ENCODE data around the gene TRIM44. TPM values are rescaled to one million over a fixed set of nuclear protein-coding genes. Genes with fewer than 3 reads are reported as not detected.
"Not testable (repeated sequence)": the region's sequence is repeated elsewhere in the genome, so short reads cannot be mapped to it uniquely, and the experiment has no call there.

TRIM44 gene
- total RNA-seq, 1 experiment from 2014 or later: 16.3 TPM

DNA sequence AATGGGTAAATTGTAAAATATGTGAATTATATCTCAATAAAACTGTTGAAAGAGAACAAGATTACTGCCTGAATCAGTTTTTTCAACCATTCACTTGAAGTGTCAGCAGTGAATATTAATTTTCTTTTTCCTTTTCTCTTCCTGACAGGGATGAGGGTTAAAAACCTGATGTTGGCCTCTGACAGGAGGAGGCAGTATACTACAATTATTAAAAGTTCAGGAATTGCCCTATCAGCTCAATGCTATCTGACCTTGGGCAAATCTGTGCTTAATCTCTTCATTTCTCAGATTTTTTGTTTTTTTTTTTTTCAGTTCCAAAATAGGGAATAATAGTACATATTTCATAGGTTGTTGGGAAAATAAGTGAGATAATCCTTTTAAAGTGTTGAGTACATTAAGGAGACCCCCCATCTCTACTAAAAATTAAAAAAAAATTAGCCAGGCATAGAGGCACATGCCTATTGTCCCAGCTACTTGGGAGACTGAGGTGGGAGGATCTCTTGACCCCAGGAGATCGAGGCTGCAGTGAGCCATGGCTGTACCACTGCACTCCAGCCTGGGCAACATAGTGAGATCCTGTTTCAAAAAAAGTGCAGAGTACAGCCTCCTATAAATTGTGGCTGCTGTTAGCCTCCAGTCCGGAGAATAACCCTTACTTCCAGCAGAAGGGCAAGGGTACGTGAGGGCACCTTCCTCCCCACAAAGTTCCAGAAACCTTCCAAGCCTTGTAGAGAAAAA is 48.8 kb downstream of the TRIM44 start:
- H3K4me1 ChIP-seq (ENCODE audit: low read length): no peaks in the 10 kb centered on the region
- H3K27ac ChIP-seq (ENCODE audit: low read length): no peak overlapping the region
- DNase-seq: no peak
- no peak overlapping the region for H3K4me2 ChIP-seq (ENCODE audit: low read depth, low read length, poor library complexity, severe bottlenecking)
- no peak overlapping the region for H3K9ac ChIP-seq (ENCODE audit: low read length)
- no peaks in the 10 kb centered on the region for H3K36me3 ChIP-seq (ENCODE audit: insufficient read depth, low read length)
- no peak overlapping the region for H2AFZ ChIP-seq (ENCODE audit: low read length)
- no peaks in the 10 kb centered on the region for H3K27me3 ChIP-seq (ENCODE audit: low read length)
- H3K4me3 ChIP-seq (ENCODE audit: low read length): no peak overlapping the region
- H3K79me2 ChIP-seq (ENCODE audit: low read length): no peaks in the 10 kb centered on the region
- no peaks in the 10 kb centered on the region for H3K9me3 ChIP-seq (ENCODE audit: low read length)
- peaks cover 21% of the 10 kb centered on the region; the same call in 1 of the 2 replicates for H4K20me1 ChIP-seq (ENCODE audit: insufficient read depth, low read depth, low read length)
- H3K9me2 ChIP-seq (replicated peaks; ENCODE audit: insufficient read depth, low read length): no peaks in the 10 kb centered on the region

DNA sequence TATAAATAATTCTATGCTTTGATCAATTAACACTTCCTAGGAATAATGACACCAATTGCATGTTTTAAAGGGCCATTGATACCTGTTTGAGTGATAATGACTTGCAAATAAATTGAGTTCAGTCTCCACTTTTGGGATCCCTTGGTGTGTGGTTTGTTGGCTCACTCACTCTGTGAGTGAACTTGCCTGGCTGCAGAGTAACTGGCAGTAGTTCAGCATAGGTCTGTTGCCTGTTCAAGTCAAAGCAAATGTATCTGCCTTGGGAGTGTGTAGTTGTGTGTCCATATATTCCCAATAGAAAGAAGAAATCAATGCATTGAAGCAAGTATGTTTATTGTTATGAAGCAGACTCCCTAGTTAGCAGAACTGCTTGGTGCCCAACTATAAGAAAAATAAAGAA is 49.3 kb downstream of the TRIM44 start:
- no peak overlapping the region for H3K9ac ChIP-seq (ENCODE audit: low read length)
- H3K27me3 ChIP-seq (ENCODE audit: low read length): no peaks in the 10 kb centered on the region
- H3K27ac ChIP-seq (ENCODE audit: low read length): no peak overlapping the region
- H3K4me2 ChIP-seq (ENCODE audit: low read depth, low read length, poor library complexity, severe bottlenecking): no peak overlapping the region
- no peak overlapping the region for H2AFZ ChIP-seq (ENCODE audit: low read length)
- H3K79me2 ChIP-seq (ENCODE audit: low read length): no peaks in the 10 kb centered on the region
- no peaks in the 10 kb centered on the region for H3K4me1 ChIP-seq (ENCODE audit: low read length)
- H3K4me3 ChIP-seq (ENCODE audit: low read length): no peak overlapping the region
- H3K9me2 ChIP-seq (replicated peaks; ENCODE audit: insufficient read depth, low read length): no peaks in the 10 kb centered on the region
- DNase-seq: no peak
- peaks cover 27% of the 10 kb centered on the region; the same call in 1 of the 2 replicates for H4K20me1 ChIP-seq (ENCODE audit: insufficient read depth, low read depth, low read length)
- H3K9me3 ChIP-seq (ENCODE audit: low read length): no peaks in the 10 kb centered on the region
- no peaks in the 10 kb centered on the region for H3K36me3 ChIP-seq (ENCODE audit: insufficient read depth, low read length)

DNA sequence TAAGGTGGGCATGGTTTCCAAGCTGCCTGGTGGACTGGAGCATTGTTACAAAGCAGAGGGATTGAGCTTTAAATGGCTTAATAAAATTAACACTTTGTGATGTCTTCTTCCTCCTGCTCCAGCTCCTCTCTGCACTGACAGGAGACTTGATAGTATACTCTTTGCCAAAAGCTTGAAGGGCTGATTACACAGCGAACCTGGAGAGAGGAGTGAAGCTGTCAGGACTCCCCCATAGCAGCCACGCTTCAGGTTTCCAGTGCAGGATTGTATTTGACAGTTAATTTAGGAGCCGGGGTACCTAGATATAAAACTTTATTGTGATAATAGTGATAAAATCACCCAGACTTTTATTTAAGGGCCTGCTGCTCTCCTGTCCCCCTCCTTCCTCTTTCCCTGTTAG is 50.0 kb downstream of the TRIM44 start:
- no peak overlapping the region for H3K27ac ChIP-seq (ENCODE audit: low read length)
- peaks cover 28% of the 10 kb centered on the region; the same call in 1 of the 2 replicates for H4K20me1 ChIP-seq (ENCODE audit: insufficient read depth, low read depth, low read length)
- no peaks in the 10 kb centered on the region for H3K79me2 ChIP-seq (ENCODE audit: low read length)
- H3K4me2 ChIP-seq (ENCODE audit: low read depth, low read length, poor library complexity, severe bottlenecking): no peak overlapping the region
- H3K4me1 ChIP-seq (ENCODE audit: low read length): peaks cover 4% of the 10 kb centered on the region
- no peak overlapping the region for H2AFZ ChIP-seq (ENCODE audit: low read length)
- no peaks in the 10 kb centered on the region for H3K27me3 ChIP-seq (ENCODE audit: low read length)
- no peak for DNase-seq
- no peaks in the 10 kb centered on the region for H3K36me3 ChIP-seq (ENCODE audit: insufficient read depth, low read length)
- no peak overlapping the region for H3K9ac ChIP-seq (ENCODE audit: low read length)
- no peak overlapping the region for H3K4me3 ChIP-seq (ENCODE audit: low read length)
- H3K9me2 ChIP-seq (replicated peaks; ENCODE audit: insufficient read depth, low read length): no peaks in the 10 kb centered on the region
- H3K9me3 ChIP-seq (ENCODE audit: low read length): no peaks in the 10 kb centered on the region

DNA sequence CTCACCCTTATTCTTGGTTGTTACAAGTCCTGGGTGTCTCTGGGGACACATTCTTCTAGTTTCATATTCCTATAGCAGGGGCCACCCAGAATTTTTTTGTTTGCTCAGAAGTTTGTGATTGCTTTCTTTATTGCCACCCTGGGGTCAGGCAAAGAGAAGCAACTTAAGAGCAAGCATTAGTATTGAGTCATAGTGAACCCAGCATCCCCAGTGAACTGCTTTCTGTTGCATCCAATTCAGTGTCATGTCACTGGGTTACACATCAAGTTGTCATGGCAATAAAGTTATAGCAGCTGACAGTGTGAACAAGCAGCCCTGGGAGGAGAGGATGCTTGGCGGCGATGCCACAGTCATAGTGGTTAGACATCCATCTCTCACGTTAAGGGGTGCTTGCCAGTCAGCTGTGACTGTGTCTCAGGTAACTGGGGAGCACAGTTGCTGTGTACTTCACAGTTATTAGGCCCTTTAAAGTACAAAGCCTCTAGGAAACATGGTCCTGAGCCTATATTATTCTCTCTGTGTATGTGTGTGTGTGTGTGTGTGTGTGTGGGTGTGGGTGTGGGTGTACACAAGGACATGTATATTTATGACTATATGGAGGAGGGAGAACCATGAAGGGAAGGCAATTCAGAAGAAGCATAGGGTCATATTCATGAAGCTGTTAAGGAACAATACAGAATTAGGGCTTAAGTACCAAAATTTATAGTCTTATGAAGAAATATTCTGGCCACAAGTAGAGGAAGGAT is 52.5 kb downstream of the TRIM44 start:
- no peak overlapping the region for H3K4me3 ChIP-seq (ENCODE audit: low read length)
- H3K4me1 ChIP-seq (ENCODE audit: low read length): peaks cover 5% of the 10 kb centered on the region
- no peak overlapping the region for H3K9ac ChIP-seq (ENCODE audit: low read length)
- no peaks in the 10 kb centered on the region for H3K9me3 ChIP-seq (ENCODE audit: low read length)
- H3K4me2 ChIP-seq (ENCODE audit: low read depth, low read length, poor library complexity, severe bottlenecking): no peak overlapping the region
- no peaks in the 10 kb centered on the region for H3K27me3 ChIP-seq (ENCODE audit: low read length)
- H3K36me3 ChIP-seq (ENCODE audit: insufficient read depth, low read length): no peaks in the 10 kb centered on the region
- no peak for DNase-seq
- peaks cover 23% of the 10 kb centered on the region; the same call in 1 of the 2 replicates for H4K20me1 ChIP-seq (ENCODE audit: insufficient read depth, low read depth, low read length)
- H3K9me2 ChIP-seq (replicated peaks; ENCODE audit: insufficient read depth, low read length): no peaks in the 10 kb centered on the region
- H3K79me2 ChIP-seq (ENCODE audit: low read length): peaks cover 6% of the 10 kb centered on the region
- no peak overlapping the region for H3K27ac ChIP-seq (ENCODE audit: low read length)
- H2AFZ ChIP-seq (ENCODE audit: low read length): no peak overlapping the region

DNA sequence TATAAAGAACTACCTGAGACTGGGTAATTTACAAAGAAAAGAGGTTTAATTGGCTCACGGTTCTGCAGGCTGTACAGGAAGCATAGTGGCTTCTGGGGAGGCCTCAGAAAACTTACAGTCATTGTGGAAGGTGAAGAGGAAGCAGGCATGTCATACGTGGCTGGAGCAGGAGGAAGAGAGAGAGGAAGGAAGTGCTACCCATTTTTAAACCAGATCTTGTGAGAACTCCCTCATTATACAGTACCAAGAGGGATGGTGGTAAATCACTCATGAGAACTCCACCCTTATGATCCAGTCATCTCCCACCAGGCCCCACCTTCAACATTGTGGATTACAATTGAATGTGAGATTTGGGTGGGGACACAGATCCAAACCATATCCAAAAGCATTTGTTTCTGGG is 53.1 kb downstream of the TRIM44 start:
- not testable (repeated sequence) for H3K4me2 ChIP-seq (ENCODE audit: low read depth, low read length, poor library complexity, severe bottlenecking); H3K9ac ChIP-seq (ENCODE audit: low read length); H3K27ac ChIP-seq (ENCODE audit: low read length); H3K4me3 ChIP-seq (ENCODE audit: low read length); DNase-seq; H3K9me3 ChIP-seq (ENCODE audit: low read length); H3K27me3 ChIP-seq (ENCODE audit: low read length); H3K4me1 ChIP-seq (ENCODE audit: low read length); H3K9me2 ChIP-seq (replicated peaks; ENCODE audit: insufficient read depth, low read length); H3K36me3 ChIP-seq (ENCODE audit: insufficient read depth, low read length); H2AFZ ChIP-seq (ENCODE audit: low read length)
- Histone ChIP-seq H4K20me1 (ENCODE audit: insufficient read depth, low read depth, low read length) (peaks cover 22% of the 10 kb centered on the region; the same call in 1 of the 2 replicates), H3K79me2 (ENCODE audit: low read length) (peaks cover 12% of the 10 kb centered on the region)

DNA sequence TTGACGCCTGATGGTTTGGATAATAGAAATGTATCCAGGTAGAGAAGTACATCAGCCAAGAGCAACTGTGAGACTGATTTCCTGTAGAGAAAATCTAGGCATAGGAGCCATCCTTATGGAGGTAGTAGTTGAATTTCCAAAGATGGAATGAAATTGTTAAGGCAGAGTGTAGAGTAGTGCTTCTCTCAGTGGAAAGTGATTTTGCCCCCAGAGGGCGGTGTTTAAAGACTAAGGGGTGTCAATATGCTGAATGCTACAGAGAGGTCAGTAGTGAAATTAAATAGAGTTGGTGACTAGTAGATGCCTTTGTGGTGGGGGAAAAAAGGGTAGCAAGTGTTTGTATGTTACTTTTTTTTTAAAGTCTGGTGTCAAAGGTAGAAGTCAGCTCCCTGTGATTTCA is 54.5 kb downstream of the TRIM44 start:
- H3K4me3 ChIP-seq (ENCODE audit: low read length): no peak overlapping the region
- no peak overlapping the region for H3K9ac ChIP-seq (ENCODE audit: low read length)
- H3K9me3 ChIP-seq (ENCODE audit: low read length): no peaks in the 10 kb centered on the region
- 0 out of 2 replicates have a peak overlapping the region, but pooled peaks have one; percentile 11 for H3K27ac ChIP-seq (ENCODE audit: low read length)
- no peaks in the 10 kb centered on the region for H3K9me2 ChIP-seq (replicated peaks; ENCODE audit: insufficient read depth, low read length)
- peaks cover 20% of the 10 kb centered on the region for H3K79me2 ChIP-seq (ENCODE audit: low read length)
- no peak overlapping the region for H3K4me2 ChIP-seq (ENCODE audit: low read depth, low read length, poor library complexity, severe bottlenecking)
- H3K4me1 ChIP-seq (ENCODE audit: low read length): peaks cover 15% of the 10 kb centered on the region
- no peak overlapping the region for H2AFZ ChIP-seq (ENCODE audit: low read length)
- no peak for DNase-seq
- no peaks in the 10 kb centered on the region for H3K27me3 ChIP-seq (ENCODE audit: low read length)
- peaks cover 15% of the 10 kb centered on the region; the same call in 1 of the 2 replicates for H4K20me1 ChIP-seq (ENCODE audit: insufficient read depth, low read depth, low read length)
- no peaks in the 10 kb centered on the region for H3K36me3 ChIP-seq (ENCODE audit: insufficient read depth, low read length)

DNA sequence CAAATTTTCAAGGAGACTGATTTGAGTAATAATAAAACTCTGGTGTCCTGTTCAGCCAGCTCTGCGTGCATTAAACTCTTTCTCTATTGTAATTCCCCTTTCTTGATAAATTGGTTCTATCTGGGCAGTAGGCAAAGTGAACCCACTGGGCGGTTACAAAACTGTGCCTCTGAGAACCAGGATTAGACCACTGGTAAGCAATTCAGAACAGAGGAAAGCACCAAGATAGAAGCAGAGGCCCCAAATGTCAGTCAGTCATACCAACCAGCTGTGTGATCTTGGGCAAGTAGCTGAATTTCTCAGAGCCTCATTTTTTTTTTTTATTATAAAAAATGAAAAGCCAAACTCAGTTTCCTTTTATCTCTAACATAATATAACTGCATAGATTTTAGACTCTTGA is 54.9 kb downstream of the TRIM44 start:
- Histone ChIP-seq H4K20me1 (ENCODE audit: insufficient read depth, low read depth, low read length) (peaks cover 11% of the 10 kb centered on the region; the same call in 1 of the 2 replicates), H3K4me1 (ENCODE audit: low read length) (peaks cover 20% of the 10 kb centered on the region), H3K9me2 (replicated peaks; ENCODE audit: insufficient read depth, low read length) (no peaks in the 10 kb centered on the region), H3K9me3 (ENCODE audit: low read length) (no peaks in the 10 kb centered on the region), H3K4me3 (ENCODE audit: low read length) (no peak overlapping the region), H3K4me2 (ENCODE audit: low read depth, low read length, poor library complexity, severe bottlenecking) (no peak overlapping the region), H2AFZ (ENCODE audit: low read length) (no peak overlapping the region), H3K9ac (ENCODE audit: low read length) (no peak overlapping the region), H3K27me3 (ENCODE audit: low read length) (no peaks in the 10 kb centered on the region), H3K36me3 (ENCODE audit: insufficient read depth, low read length) (no peaks in the 10 kb centered on the region), H3K79me2 (ENCODE audit: low read length) (peaks cover 22% of the 10 kb centered on the region), H3K27ac (ENCODE audit: low read length) (0 out of 2 replicates have a peak overlapping the region, but pooled peaks have one; percentile 11)
- DNase-seq: no peak

DNA sequence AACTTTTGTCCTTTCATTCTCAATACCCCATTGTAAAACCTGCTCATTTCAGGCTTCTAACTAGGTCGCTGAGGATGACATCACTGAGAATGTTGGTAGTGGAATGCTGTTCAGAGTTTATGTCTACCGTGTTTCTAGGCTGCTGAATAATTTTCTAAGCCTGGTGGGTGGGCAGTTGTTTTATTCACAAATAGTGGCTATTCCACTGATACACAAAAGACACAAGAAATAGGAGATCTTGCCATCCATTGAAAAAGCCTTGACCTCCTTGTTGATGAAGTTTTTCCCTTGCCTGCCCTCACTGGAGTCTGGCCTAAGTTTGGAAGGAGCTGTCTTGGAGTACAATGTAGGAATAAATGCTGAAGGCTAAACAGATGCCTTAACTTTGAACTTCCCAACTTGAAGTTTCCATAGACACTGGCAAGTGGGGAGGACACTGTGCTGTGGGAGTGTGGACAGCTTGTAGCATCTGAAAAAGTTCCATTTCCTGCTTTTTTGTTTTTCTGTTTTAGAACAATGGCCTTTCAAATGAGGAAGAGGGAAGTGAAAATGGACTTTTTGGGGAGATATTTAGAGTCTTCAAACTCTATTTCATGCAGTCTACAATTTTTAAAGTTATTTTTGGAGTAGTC is 59.2 kb downstream of the TRIM44 start:
- H3K4me3 ChIP-seq (ENCODE audit: low read length): 0 out of 2 replicates have a peak overlapping the region, but pooled peaks have one; percentile 4
- H3K9me3 ChIP-seq (ENCODE audit: low read length): no peaks in the 10 kb centered on the region
- peaks cover 22% of the 10 kb centered on the region for H3K4me1 ChIP-seq (ENCODE audit: low read length)
- H3K4me2 ChIP-seq (ENCODE audit: low read depth, low read length, poor library complexity, severe bottlenecking): peak overlapping the region; percentile 46
- 0 out of 2 replicates have a peak, but pooled peaks cover 3% of the 10 kb centered on the region for H4K20me1 ChIP-seq (ENCODE audit: insufficient read depth, low read depth, low read length)
- H3K9me2 ChIP-seq (replicated peaks; ENCODE audit: insufficient read depth, low read length): no peaks in the 10 kb centered on the region
- no peak overlapping the region for H3K9ac ChIP-seq (ENCODE audit: low read length)
- no peaks in the 10 kb centered on the region for H3K27me3 ChIP-seq (ENCODE audit: low read length)
- no peaks in the 10 kb centered on the region for H3K36me3 ChIP-seq (ENCODE audit: insufficient read depth, low read length)
- H3K27ac ChIP-seq (ENCODE audit: low read length): peak overlapping the region; percentile 52
- no peak overlapping the region for H2AFZ ChIP-seq (ENCODE audit: low read length)
- H3K79me2 ChIP-seq (ENCODE audit: low read length): peaks cover 33% of the 10 kb centered on the region
- peak; percentile 52 for DNase-seq
